ENCODE results near the gene GARS1.

DNA sequence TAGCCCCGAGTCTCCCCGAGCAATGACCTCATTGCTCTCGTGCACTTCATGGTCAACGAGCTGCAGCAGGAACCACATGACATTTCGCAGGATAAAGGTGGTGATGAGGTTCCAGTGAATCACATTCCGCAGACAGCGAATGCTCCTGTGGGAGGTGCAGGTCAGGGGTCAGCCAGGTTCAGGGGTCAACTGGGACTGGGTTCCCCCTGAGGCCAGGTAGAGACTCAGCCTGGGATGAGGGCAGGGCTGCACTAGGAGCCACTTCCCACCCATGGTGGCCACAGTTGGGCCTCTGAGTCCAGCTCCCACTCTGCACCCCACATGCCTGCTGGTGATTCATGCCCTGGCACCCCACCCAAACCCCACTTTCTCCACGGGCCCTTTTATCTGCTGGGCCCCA, 70.4 kb downstream of the GARS1 start:
- no peak for TF ChIP-seq POLR2A (IDR thresholded peaks at IDR 0.05)
- TF ChIP-seq, protein P1, sequence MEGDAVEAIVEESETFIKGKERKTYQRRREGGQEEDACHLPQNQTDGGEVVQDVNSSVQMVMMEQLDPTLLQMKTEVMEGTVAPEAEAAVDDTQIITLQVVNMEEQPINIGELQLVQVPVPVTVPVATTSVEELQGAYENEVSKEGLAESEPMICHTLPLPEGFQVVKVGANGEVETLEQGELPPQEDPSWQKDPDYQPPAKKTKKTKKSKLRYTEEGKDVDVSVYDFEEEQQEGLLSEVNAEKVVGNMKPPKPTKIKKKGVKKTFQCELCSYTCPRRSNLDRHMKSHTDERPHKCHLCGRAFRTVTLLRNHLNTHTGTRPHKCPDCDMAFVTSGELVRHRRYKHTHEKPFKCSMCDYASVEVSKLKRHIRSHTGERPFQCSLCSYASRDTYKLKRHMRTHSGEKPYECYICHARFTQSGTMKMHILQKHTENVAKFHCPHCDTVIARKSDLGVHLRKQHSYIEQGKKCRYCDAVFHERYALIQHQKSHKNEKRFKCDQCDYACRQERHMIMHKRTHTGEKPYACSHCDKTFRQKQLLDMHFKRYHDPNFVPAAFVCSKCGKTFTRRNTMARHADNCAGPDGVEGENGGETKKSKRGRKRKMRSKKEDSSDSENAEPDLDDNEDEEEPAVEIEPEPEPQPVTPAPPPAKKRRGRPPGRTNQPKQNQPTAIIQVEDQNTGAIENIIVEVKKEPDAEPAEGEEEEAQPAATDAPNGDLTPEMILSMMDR (IDR thresholded peaks at IDR 0.05) = no peak
